Testis (tissue), 2 donors: ENCODE measurements around the gene EHBP1.

Experiments
- CTCF ChIP-seq, 3 experiments: fragments of 450-650 bp in 2 of 3; fragments of 200-600 bp in 1 of 3; sonication (generic) in 1 of 3; IDR thresholded peaks; one replicate each; pipeline ENCODE4 v1.5.1; 2016 to 2019; ENCODE audit warnings: antibody characterized with exemption in 3 of 3, mild to moderate bottlenecking in 2 of 3, moderate library complexity in 1 of 3
- POLR2A ChIP-seq: fragments of 450-650 bp; IDR thresholded peaks from one replicate; pipeline ENCODE4 v1.6.1; 2017; ENCODE audit warnings: antibody characterized with exemption, mild to moderate bottlenecking, moderate library complexity

- TF ChIP-seq CTCF (IDR thresholded peaks at IDR 0.05) (no peak), POLR2A (no peak)
These were observed 54.5 kb downstream of the EHBP1 start for GRCh38 chr2:62760026-62760425.
